ENCODE measurements around the gene PLEKHG4B.

PLEKHG4B gene

DNA sequence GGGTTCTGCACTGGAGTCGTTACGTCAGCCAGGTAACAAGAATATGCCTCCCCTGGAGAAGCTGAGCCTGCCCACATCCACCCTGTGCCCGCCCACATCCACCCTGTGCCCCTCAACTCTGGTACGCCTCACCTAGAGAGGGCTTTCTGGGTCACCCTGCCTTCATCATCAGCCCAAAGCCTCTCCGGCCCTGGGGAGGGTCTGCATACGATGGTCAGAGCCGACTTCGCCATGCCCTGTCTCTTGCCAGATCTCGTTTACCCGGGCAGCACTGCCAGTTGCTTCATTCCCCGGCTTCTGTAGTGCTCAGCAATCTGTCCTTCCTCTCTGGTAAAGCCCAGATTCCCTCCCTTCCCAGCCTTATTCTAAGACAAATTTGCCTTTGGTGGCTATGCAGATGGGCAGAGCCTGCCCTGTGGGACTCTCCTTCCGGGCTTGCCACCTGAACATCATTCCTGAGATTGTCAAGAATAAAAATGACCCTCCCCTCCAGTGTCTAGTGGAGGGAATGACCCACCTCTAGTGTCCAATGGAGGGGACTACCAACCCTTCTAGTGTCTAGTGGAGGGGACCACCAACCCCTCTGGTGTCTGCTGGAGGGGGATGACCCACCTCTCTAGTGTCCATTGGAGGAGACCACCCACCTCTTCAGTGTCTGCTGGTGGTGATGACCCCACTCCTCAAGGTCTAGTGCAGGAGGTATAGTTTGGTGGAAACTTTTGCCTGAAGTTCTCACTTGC, 3.4 kb downstream of the PLEKHG4B start:
- no peak for DNase-seq (ENCODE audit: low spot score)

DNA sequence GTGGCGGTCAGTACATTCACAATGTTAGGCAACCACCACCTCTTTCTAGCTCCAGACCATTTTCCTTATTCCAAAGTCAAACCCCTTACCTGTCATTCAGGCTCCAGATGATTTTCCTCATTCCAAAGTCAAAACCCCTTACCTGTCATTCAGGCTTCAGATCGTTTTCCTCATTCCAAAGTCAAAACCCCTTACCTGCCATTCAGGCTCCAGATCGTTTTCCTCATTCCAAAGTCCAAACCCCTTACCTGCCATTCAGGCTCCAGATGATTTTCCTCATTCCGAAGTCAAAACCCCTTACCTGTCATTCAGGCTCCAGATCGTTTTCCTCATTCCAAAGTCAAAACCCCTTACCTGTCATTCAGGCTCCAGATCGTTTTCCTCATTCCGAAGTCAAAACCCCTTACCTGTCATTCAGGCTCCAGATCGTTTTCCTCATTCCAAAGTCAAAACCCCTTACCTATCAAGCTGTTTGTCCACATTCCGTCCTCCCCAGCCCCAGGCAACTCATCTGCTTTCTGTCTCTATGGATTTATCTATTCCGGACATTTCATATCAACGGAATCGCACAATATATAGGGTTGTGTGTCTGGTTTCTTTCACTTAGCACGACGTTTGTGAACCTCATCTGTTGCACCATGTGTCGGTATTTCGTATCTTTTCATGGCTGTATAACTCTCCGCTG, 5.2 kb downstream of the PLEKHG4B start:
- no peak for DNase-seq (ENCODE audit: low spot score)

DNA sequence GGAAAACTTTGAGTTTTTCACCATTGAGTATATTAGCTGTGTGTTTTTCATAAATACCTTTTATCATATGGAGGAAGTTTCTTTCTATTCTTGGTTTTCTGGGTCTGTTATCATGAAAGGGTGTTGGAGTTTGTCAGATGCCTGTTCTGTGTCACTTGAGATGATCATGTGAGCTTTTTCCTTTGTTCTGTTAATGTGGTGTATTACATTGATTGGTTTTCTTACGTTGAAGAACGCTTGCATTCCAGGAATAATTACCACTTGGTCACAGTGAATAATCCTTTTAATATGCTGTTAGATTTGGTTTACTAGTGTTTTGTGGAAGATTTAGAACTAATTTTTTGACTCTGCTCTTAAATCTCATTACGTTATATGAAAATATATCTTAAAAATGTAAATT, 7.8 kb downstream of the PLEKHG4B start:
- no peak for DNase-seq (ENCODE audit: low spot score)

GRCh38 chr5:102411-103043, 10.6 kb downstream of the PLEKHG4B start:
- DNase-seq (ENCODE audit: low spot score): no peak

DNA sequence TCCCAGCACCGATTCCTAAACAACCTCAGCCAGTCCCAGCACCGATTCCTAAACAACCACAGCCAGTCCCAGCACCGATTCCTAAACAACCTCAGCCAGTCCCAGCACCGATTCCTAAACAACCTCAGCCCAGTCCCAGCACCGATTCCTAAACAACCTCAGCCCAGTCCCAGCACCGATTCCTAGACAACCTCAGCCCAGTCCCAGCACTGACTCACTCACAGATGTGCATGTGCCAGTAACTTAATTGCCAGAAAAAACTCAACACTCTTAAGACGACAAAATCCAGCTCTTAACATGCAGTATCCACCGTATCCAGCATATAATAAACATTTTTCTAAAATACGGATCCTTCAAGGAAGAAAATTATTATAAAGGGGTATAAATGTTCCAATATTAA, 12.1 kb downstream of the PLEKHG4B start:
- DNase-seq (ENCODE audit: low spot score): peak; percentile 59

- no peak for DNase-seq (ENCODE audit: low spot score)
These were observed 12.9 kb downstream of the PLEKHG4B start for GRCh38 chr5:104778-105296.

DNA sequence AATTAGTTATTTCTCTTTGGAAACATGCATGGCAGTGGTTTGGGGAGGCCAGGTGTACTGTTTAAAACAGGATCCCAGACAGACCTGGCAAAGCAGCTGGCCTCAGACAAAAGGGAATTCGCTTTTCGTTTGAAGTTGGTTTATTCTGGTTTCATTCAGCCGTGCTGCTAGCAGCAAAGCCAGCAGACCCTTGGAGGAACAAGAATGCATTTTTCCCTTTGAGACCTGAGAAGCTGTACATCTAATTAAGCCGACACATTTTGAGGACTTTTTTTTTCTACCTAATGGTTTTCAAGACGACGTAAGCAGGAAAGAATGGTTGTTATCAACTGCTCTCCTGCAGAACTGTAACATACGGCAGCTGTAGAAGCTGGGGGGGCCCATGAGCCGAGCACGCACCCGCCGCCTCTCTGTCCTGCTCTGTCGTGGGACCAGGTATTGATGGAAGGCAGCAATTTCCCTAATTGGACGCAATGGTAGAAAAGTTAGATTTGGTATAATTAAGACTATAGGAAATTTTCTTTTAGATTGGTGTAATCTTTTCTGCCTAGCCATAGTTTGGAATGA, 13.6 kb downstream of the PLEKHG4B start:
- no peak for DNase-seq (ENCODE audit: low spot score)

DNA sequence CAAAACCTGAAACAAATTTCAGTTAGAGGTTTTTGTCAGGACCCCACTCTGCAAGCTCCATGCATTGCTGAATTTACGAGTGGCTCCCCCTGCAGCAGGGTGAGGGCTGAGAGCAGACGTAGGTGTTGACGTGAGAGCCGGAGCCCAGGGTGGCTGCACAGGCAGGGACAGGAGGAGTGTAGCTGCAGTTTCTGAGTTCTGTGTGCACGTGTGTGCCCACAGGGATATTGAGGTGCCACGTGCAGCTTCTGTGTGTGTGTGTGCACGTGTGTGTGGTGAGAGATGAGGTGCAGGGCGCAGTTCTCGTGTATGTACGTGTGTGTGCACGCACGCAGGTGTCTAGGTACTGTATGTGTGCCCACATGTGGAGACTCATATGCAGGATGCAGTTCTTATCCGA, 14.6 kb downstream of the PLEKHG4B start:
- no peak for DNase-seq (ENCODE audit: low spot score)

DNA sequence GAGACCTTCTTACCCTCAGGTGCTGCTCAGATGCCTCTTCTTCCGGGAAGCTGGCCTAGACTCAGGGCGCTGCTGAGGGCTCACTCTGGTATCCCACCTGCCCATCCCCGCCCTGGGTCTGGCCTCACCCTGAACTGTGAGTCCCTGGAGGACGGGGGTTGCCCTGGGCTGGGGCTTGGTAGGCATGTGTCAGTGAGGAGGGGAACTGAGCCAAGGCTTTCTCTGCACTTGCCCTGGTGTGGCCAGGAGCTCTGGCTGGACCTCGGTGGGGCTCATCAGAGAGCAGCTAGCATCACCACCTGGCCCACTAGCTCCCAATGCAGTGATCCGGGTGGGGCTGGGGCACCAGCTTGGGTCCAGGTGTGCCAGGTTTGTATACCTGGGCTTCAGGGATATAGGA, 15.6 kb downstream of the PLEKHG4B start:
- no peak for DNase-seq (ENCODE audit: low spot score)

DNA sequence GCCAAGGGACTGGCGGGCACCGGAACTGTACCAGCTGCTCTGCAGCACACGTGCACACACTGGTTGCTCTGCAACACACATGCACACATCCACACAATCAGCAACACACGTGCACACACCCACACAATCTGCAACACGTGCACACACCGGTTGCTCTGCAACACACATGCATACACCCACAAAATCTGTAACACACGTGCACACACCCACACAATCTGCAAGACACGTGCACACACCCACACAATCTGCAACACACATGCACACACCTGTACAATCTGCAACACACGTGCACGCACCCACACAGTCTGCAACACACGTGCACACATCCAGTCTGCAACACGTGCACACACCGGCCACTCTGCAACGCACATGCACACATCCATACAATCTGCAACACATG, 17.9 kb downstream of the PLEKHG4B start:
- DNase-seq (ENCODE audit: low spot score): no peak

GRCh38 chr5:110270-110888, 18.4 kb downstream of the PLEKHG4B start:
- no peak for DNase-seq (ENCODE audit: low spot score)

- DNase-seq (ENCODE audit: low spot score): no peak
These were observed 19.2 kb downstream of the PLEKHG4B start for GRCh38 chr5:111171-111570.

- DNase-seq (ENCODE audit: low spot score): no peak
These were observed 27.6 kb downstream of the PLEKHG4B start for GRCh38 chr5:119486-120097.

- no peak for DNase-seq (ENCODE audit: low spot score)
These were observed 29.5 kb downstream of the PLEKHG4B start for GRCh38 chr5:121432-121831.

GRCh38 chr5:125815-126214, 33.8 kb downstream of the PLEKHG4B start:
- no peak for DNase-seq (ENCODE audit: low spot score)

- DNase-seq (ENCODE audit: low spot score): no peak
These were observed 34.8 kb downstream of the PLEKHG4B start for GRCh38 chr5:126806-127205.

- DNase-seq (ENCODE audit: low spot score): no peak
These were observed 35.9 kb downstream of the PLEKHG4B start for GRCh38 chr5:127886-128285.

GRCh38 chr5:128446-128845, 36.5 kb downstream of the PLEKHG4B start:
- DNase-seq (ENCODE audit: low spot score): peak; percentile 6

DNA sequence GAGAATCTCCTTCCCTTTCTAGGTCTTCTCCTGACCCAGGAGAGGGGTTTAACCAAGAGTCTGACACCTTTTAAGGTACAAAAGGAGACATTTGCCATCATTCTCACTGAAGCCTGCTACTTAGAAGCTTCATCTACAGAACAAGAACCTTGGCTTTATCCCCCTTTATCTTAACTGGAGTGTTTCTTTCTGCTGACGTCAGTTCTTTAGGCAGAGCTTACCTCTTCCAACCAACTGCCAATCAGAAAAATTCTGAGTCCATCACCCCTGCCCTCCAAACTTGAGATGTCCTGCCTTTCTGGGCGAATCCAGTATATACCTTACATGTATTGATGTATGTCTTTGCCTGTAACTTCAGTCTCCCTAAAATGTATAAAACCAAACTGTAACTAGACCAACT, 37.2 kb downstream of the PLEKHG4B start:
- DNase-seq (ENCODE audit: low spot score): no peak

GRCh38 chr5:129820-130219, 37.9 kb downstream of the PLEKHG4B start:
- peak; percentile 54 for DNase-seq (ENCODE audit: low spot score)

GRCh38 chr5:130601-131131, 38.7 kb downstream of the PLEKHG4B start:
- DNase-seq (ENCODE audit: low spot score): peak; percentile 11

- no peak for DNase-seq (ENCODE audit: low spot score)
These were observed 44.9 kb downstream of the PLEKHG4B start for GRCh38 chr5:136901-137300.

Data from AG20443 (cell line).